SK-N-MC (cell line): ENCODE data around the gene BRIP1.

Experiments
- DNase-seq: peaks from one replicate; pipeline ENCODE4 v3.0.0-alpha.2; 2011; ENCODE audit warnings: low read depth, low spot score
- H3K27ac ChIP-seq: fragments of 200-600 bp; sonication (generic); 2 replicates; pipeline ENCODE4 v1.5.1; 2016; ENCODE audit warnings: mixed run types
- H3K36me3 ChIP-seq: fragments of 200-600 bp; sonication (generic); 2 replicates; pipeline ENCODE4 v1.6.1; 2017; ENCODE audit warnings: antibody characterized with exemption, low read length, mixed read lengths; ENCODE audit not compliant: insufficient read depth
- H3K4me3 ChIP-seq: fragments of 200-600 bp; sonication (generic); 2 replicates; pipeline ENCODE4 v1.5.1; 2016
- H3K9ac ChIP-seq: fragments of 200-600 bp; sonication (generic); 2 replicates; pipeline ENCODE4 v1.8.0; 2017; ENCODE audit warnings: mixed run types, mixed read lengths; ENCODE audit not compliant: insufficient read length
- H3K9me3 ChIP-seq: fragments of 200-600 bp; sonication (generic); 2 replicates; pipeline ENCODE4 v1.6.1; 2017; ENCODE audit warnings: low read depth, mild to moderate bottlenecking, antibody characterized with exemption, low read length, moderate library complexity, mixed read lengths
- EZH2 ChIP-seq: fragments of 200-600 bp; sonication (generic); IDR thresholded peaks from one replicate; pipeline ENCODE4 v1.6.1; 2017; ENCODE audit warnings: antibody characterized with exemption
- FOXP2 ChIP-seq: optimal IDR thresholded peaks from 2 replicates; pipeline ENCODE3; 2011; ENCODE audit warnings: mild to moderate bottlenecking, moderate library complexity; ENCODE audit not compliant: insufficient read depth; ENCODE audit errors: extremely low read length, control extremely low read depth
- POLR2AphosphoS5 ChIP-seq: IDR thresholded peaks from 2 replicates; pipeline ENCODE4 v1.6.1; 2012; ENCODE audit warnings: mild to moderate bottlenecking, low read depth, low read length, borderline replicate concordance

BRIP1 gene

DNA sequence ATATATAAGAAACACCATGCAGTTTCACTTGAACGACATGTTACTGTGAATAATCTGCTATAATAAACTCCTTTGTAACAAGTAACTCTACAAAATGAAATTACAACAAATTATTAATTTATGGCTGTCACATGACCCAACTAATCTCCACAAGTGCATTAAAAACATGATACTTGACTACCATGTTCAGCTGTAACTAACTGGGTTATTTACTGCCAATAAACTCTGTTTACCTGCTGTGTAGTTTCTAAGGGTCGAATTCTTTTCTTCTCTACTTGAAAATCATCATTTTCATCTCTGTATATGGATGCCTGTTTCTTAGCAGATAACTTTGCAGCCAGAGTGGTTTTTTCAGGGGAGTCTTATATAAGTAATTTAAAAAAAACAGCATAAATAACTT lies 14.4 kb downstream of the BRIP1 start:
- TF ChIP-seq POLR2AphosphoS5: no peak
- peaks cover 72% of the 10 kb centered on the region for H3K36me3 ChIP-seq

GRCh38 chr17:61848247-61848646 lies 15.1 kb downstream of the BRIP1 start:
- Histone ChIP-seq H3K36me3 (peaks cover 70% of the 10 kb centered on the region), H3K4me3 (no peak overlapping the region), H3K9ac (no peak overlapping the region), H3K27ac (no peak overlapping the region), H3K9me3 (no peaks in the 10 kb centered on the region)
- DNase-seq: no peak
- TF ChIP-seq POLR2AphosphoS5 (no peak), FOXP2 (no peak), EZH2 (no peak)

More for the DNA sequence above, 14.4 kb downstream of the BRIP1 start:
- H3K4me3 ChIP-seq: no peak overlapping the region
- H3K9me3 ChIP-seq: no peaks in the 10 kb centered on the region
- H3K9ac ChIP-seq: no peak overlapping the region
- no peak overlapping the region for H3K27ac ChIP-seq
- DNase-seq: no peak

DNA sequence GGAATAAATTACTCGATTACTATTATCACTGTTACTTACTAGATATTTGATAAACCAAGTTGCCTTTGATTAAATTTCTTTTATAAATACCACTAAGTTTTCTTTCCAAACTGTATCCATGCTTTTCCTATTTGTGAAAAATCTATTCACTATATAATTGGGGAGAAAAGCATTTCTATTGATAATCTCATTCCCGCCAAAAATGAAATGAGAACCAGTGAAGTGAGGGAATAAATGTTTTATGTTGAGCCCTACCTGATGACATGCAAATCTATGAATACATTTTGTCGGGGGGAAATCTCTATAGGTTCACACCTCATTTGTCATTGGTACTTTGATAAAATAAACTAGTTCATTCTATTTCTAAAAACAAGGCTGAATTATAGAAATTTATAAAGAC lies 15.7 kb downstream of the BRIP1 start:
- Histone ChIP-seq H3K9me3 (no peaks in the 10 kb centered on the region), H3K9ac (no peak overlapping the region), H3K27ac (no peak overlapping the region), H3K4me3 (no peak overlapping the region), H3K36me3 (peaks cover 69% of the 10 kb centered on the region)
- TF ChIP-seq FOXP2 (no peak), POLR2AphosphoS5 (no peak), EZH2 (no peak)
- no peak for DNase-seq

DNA sequence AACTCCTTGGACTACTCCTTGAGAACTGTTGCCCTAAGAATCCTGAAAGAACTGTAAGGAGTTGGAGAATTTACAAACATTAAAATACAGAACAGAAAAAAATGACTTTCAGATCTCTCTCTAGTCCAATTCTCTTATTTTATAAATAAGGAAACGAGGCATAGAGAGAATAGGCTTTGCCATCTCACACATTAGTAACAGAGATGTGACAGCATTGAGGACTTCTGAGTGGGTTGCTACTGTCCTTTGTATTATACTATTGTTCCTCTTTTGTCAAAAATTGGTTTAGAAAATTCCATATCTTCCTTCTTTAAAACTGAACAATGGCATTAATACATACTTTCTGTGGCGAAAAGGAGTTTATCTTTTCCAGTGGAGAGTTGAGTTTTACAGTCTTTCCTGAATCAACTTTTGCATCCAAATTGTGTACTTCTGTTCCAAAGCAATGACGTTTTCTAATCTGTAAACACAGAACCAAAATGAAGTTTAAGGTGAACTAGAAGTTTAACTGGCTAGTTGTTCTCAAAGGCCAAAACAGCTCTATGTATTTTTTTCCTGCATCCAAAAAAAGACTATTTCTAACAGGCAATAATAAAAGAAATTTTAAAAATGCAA lies 16.5 kb downstream of the BRIP1 start:
- no peak overlapping the region for H3K9ac ChIP-seq
- H3K36me3 ChIP-seq: peaks cover 63% of the 10 kb centered on the region
- TF ChIP-seq FOXP2: no peak
- TF ChIP-seq POLR2AphosphoS5: no peak
- no peak for TF ChIP-seq EZH2

DNA sequence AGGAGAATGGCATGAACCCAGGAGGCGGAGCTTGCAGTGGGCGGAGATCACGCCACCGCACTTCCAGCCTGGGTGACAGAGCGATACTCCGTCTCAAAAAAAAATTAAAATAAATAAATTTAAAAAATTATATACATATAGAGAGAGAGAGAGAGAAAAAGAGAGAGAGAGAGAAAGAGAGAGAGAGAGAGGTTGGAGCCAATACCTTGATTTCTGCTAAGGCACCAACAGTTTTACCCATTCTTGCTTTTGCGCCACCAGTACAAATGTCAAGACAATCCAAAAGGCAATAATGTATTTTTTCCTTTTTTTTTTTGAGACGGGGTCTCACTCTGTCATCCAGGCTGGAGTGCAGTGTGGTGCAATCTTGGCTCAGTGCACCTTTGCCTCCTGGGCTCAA lies 17.2 kb downstream of the BRIP1 start:
- H3K9ac ChIP-seq: no peak overlapping the region
- no peak for DNase-seq
- TF ChIP-seq EZH2 (no peak), POLR2AphosphoS5 (no peak), FOXP2 (no peak)
- peaks cover 58% of the 10 kb centered on the region for H3K36me3 ChIP-seq
- H3K27ac ChIP-seq: no peak overlapping the region
- no peaks in the 10 kb centered on the region for H3K9me3 ChIP-seq
- no peak overlapping the region for H3K4me3 ChIP-seq

More for the DNA sequence above, 16.5 kb downstream of the BRIP1 start:
- H3K4me3 ChIP-seq: no peak overlapping the region
- no peak for DNase-seq
- H3K27ac ChIP-seq: no peak overlapping the region
- H3K9me3 ChIP-seq: no peaks in the 10 kb centered on the region

- H3K27ac ChIP-seq: no peak overlapping the region
- H3K9me3 ChIP-seq: no peaks in the 10 kb centered on the region
- H3K36me3 ChIP-seq: peaks cover 44% of the 10 kb centered on the region
- H3K4me3 ChIP-seq: no peak overlapping the region
- no peak for DNase-seq
- TF ChIP-seq POLR2AphosphoS5 (no peak), EZH2 (no peak), FOXP2 (no peak)
- H3K9ac ChIP-seq: no peak overlapping the region
Measured at GRCh38 chr17:61843435-61843834, 19.9 kb downstream of the BRIP1 start.

GRCh38 chr17:61842899-61843298 lies 20.4 kb downstream of the BRIP1 start:
- no peaks in the 10 kb centered on the region for H3K9me3 ChIP-seq
- no peak overlapping the region for H3K9ac ChIP-seq
- TF ChIP-seq EZH2 (no peak), FOXP2 (no peak), POLR2AphosphoS5 (no peak)
- peaks cover 43% of the 10 kb centered on the region for H3K36me3 ChIP-seq
- no peak overlapping the region for H3K4me3 ChIP-seq
- no peak overlapping the region for H3K27ac ChIP-seq
- no peak for DNase-seq

DNA sequence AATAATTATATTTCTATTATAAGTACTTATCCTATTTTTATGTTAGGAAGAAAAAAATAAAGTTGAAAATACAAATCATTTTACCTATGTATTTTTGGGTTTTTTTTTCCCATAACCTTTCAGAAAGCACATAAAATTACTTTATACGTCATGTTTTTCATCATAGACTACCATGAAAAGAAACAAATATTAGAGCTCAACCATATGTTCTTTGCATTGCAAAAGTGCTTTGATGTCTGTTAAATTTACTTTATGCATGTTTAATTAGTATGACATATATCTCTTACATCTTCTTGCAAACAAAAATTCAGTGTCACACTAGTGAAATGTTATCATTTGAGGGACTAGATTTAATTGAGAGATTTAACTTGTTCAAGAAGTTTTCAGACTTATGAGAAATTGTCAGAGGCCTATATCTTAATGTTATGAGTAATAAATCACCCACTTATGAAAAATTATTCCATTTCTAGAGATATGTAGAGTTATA lies 24.0 kb downstream of the BRIP1 start:
- Histone ChIP-seq H3K9ac (no peak overlapping the region), H3K27ac (no peak overlapping the region), H3K9me3 (no peaks in the 10 kb centered on the region), H3K4me3 (no peak overlapping the region), H3K36me3 (peaks cover 17% of the 10 kb centered on the region)
- no peak for DNase-seq
- TF ChIP-seq EZH2 (no peak), FOXP2 (no peak), POLR2AphosphoS5 (no peak)

DNA sequence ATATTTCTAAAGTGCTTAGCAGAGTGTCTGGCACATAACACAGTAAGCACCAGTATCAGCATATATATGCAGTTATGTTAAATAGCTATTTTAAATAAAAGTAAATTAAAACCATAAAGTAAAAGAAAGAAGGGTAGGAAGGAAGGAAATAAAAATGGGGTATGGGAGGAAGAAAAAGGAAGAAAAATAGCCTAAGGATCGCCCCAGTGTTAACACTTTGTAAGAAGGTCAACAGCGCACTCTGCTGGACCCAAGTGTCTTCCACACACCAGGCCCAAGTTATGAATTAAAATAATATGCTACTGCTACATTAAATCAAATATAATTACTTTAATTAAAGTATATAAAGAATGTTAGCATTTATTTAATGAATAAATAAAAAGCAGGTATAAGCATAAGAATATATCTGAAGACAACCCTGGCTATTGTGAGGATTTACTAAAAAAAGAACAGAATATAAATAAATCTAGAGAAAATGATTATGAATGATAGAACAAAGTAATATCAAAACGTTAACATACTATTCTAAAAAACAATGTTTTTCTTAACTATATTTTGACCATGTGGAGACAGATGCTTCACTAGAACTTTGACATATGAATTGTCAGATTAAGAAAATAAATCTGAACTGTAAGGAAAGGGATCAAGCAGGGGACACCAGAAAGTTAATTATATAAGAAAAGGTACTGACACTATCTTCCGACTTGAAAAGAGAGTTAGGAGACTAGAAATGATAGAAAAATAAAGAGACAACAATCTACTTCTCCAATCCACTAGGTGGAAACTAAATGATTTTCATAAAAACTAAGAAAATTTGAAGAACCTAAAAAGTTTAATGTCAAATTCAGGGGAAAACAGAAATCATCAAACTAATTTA lies 25.9 kb downstream of the BRIP1 start:
- DNase-seq: peak; percentile 51

More for the DNA sequence above, 25.9 kb downstream of the BRIP1 start:
- H3K9ac ChIP-seq: no peak overlapping the region
- no peak overlapping the region for H3K27ac ChIP-seq
- TF ChIP-seq FOXP2: no peak
- no peak for TF ChIP-seq EZH2
- no peak for TF ChIP-seq POLR2AphosphoS5
- peaks cover 4% of the 10 kb centered on the region; the same call in 1 of the 2 replicates for H3K36me3 ChIP-seq
- H3K4me3 ChIP-seq: no peak overlapping the region
- H3K9me3 ChIP-seq: no peaks in the 10 kb centered on the region
